D721Med (cell line): ENCODE results near the gene GMPPA.

Source experiments
- DNase-seq: peaks from one replicate; pipeline ENCODE4 v3.0.0; 2011; ENCODE audit warnings: low spot score; ENCODE audit not compliant: insufficient read length
- FAIRE-seq: peaks from 2 replicates; lab custom pipeline; 2011; peaks lifted over from hg19 to GRCh38; lab: Jason Lieb, UNC
- CTCF ChIP-seq: IDR thresholded peaks from 2 replicates; pipeline ENCODE4 v1.5.1; 2012; ENCODE audit warnings: mild to moderate bottlenecking, control low read depth; ENCODE audit not compliant: insufficient read depth; ENCODE audit errors: missing control alignments

Gene GMPPA

GRCh38 chr2:219512524-219513216 lies 14.0 kb downstream of the GMPPA start:
- no peak for TF ChIP-seq CTCF
- DNase-seq (peak; percentile 60), FAIRE-seq (no peak)

GRCh38 chr2:219513787-219514186 lies 15.1 kb downstream of the GMPPA start:
- FAIRE-seq (no peak), DNase-seq (no peak)
- TF ChIP-seq CTCF = no peak

- TF ChIP-seq CTCF = no peak
- DNase-seq = no peak
Measured at GRCh38 chr2:219514196-219514761, 15.6 kb downstream of the GMPPA start, which contains the start of gene ASIC4. Gene ASIC4 (plus strand): TSS chr2:219514482. CDS start chr2:219514725, 243 bp downstream.

GRCh38 chr2:219514836-219515235 lies 16.1 kb downstream of the GMPPA start:
- no peak for FAIRE-seq
- DNase-seq = no peak
- no peak for TF ChIP-seq CTCF

More at GRCh38 chr2:219514196-219514761, 15.6 kb downstream of the GMPPA start, which contains the start of gene ASIC4:
- no peak for FAIRE-seq

GRCh38 chr2:219515874-219516629 lies 17.4 kb downstream of the GMPPA start:
- FAIRE-seq (no peak), DNase-seq (no peak)
- TF ChIP-seq CTCF = no peak

GRCh38 chr2:219516888-219517287 lies 18.2 kb downstream of the GMPPA start:
- no peak for DNase-seq
- no peak for TF ChIP-seq CTCF
- FAIRE-seq = no peak
